GM23338 (cell line): ENCODE results near the gene CPLX1.

Source experiments
- CREB1 ChIP-seq: fragments of 250-450 bp; sonication (Bioruptor Pico); IDR thresholded peaks from 2 replicates; pipeline ENCODE4 v1.5.0; 2020; ENCODE audit warnings: low read depth, mild to moderate bottlenecking, moderate library complexity
- CTCF ChIP-seq, 2 experiments: fragments of 200-600 bp in 1 of 2; sonication (generic) in 1 of 2; conservative IDR thresholded peaks; 2 replicates each; pipeline versions ENCODE4 v1.5.1 to v1.6.1; 2016 to 2017; ENCODE audit warnings: antibody characterized with exemption in 2 of 2, low read depth in 2 of 2, mild to moderate bottlenecking in 2 of 2, moderate library complexity in 1 of 2
- ETS1 ChIP-seq: IDR thresholded peaks from 2 replicates; pipeline ENCODE4 v1.6.1; 2016; ENCODE audit warnings: antibody characterized with exemption
- EZH2 ChIP-seq: fragments of 200-600 bp; sonication (generic); IDR thresholded peaks from one replicate; pipeline ENCODE4 v1.8.0; 2017; ENCODE audit warnings: antibody characterized with exemption, mild to moderate bottlenecking, low read depth; ENCODE audit not compliant: unreplicated experiment
- EZH2phosphoT487 ChIP-seq: fragments of 200-600 bp; sonication (generic); IDR thresholded peaks from one replicate; pipeline ENCODE4 v1.8.1; 2018; ENCODE audit warnings: antibody characterized with exemption; ENCODE audit not compliant: unreplicated experiment
- JUNB ChIP-seq: IDR thresholded peaks from one replicate; pipeline ENCODE4 v1.6.1; 2016; ENCODE audit warnings: antibody characterized with exemption; ENCODE audit not compliant: unreplicated experiment
- NANOG ChIP-seq: IDR thresholded peaks from 2 replicates; pipeline ENCODE4 v1.6.1; 2016; ENCODE audit warnings: antibody characterized with exemption, borderline replicate concordance
- POLR2AphosphoS5 ChIP-seq: IDR thresholded peaks from 2 replicates; pipeline ENCODE4 v1.6.1; 2016; ENCODE audit warnings: antibody characterized with exemption, low read depth
- STAT1 ChIP-seq: IDR thresholded peaks from one replicate; pipeline ENCODE4 v1.6.1; 2016; ENCODE audit warnings: antibody characterized with exemption; ENCODE audit not compliant: unreplicated experiment
- ZNF114 ChIP-seq: fragments of 250-450 bp; sonication (Bioruptor Pico); IDR thresholded peaks from 2 replicates; pipeline ENCODE4 v1.5.0; 2020; ENCODE audit warnings: mild to moderate bottlenecking, moderate library complexity
- ZNF331 ChIP-seq: fragments of 250-450 bp; sonication (Bioruptor Pico); IDR thresholded peaks from 2 replicates; pipeline ENCODE4 v1.5.0; 2020; ENCODE audit warnings: low read depth, mild to moderate bottlenecking, moderate library complexity
- TF ChIP-seq, protein P1 (sequence below): IDR thresholded peaks from one replicate; pipeline ENCODE4 v1.6.1; 2018; ENCODE audit warnings: antibody characterized with exemption; ENCODE audit not compliant: unreplicated experiment

GRCh38 chr4:788636-789297 lies 37.2 kb downstream of the CPLX1 start:
- TF ChIP-seq CTCF (conservative IDR thresholded peaks at IDR 0.05; ENCODE audit: low read depth in 2 of 2) (no peak), JUNB (no peak), EZH2 (no peak), EZH2phosphoT487 (no peak), POLR2AphosphoS5 (no peak), CREB1 (CRISPR knock-in tag) (no peak), ZNF331 (CRISPR knock-in tag) (no peak), ETS1 (no peak), ZNF114 (CRISPR knock-in tag) (no peak), STAT1 (no peak), NANOG (no peak)
- TF ChIP-seq, protein P1, sequence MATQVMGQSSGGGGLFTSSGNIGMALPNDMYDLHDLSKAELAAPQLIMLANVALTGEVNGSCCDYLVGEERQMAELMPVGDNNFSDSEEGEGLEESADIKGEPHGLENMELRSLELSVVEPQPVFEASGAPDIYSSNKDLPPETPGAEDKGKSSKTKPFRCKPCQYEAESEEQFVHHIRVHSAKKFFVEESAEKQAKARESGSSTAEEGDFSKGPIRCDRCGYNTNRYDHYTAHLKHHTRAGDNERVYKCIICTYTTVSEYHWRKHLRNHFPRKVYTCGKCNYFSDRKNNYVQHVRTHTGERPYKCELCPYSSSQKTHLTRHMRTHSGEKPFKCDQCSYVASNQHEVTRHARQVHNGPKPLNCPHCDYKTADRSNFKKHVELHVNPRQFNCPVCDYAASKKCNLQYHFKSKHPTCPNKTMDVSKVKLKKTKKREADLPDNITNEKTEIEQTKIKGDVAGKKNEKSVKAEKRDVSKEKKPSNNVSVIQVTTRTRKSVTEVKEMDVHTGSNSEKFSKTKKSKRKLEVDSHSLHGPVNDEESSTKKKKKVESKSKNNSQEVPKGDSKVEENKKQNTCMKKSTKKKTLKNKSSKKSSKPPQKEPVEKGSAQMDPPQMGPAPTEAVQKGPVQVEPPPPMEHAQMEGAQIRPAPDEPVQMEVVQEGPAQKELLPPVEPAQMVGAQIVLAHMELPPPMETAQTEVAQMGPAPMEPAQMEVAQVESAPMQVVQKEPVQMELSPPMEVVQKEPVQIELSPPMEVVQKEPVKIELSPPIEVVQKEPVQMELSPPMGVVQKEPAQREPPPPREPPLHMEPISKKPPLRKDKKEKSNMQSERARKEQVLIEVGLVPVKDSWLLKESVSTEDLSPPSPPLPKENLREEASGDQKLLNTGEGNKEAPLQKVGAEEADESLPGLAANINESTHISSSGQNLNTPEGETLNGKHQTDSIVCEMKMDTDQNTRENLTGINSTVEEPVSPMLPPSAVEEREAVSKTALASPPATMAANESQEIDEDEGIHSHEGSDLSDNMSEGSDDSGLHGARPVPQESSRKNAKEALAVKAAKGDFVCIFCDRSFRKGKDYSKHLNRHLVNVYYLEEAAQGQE: no peak
